K562 (cell line): ENCODE results near the gene KRT72. TPM values are rescaled to one million over a fixed set of nuclear protein-coding genes. Genes with fewer than 3 reads are reported as not detected.
A peak's percentile ranks its signal among the peaks of the same experiment; 100 is the strongest.

Experiments
- ATAC-seq: fragments of 200-7000 bp; cut with Tn5 transposase; 3 replicates; pipeline ENCODE4 v1.9.1; 2020; ENCODE audit warnings: moderate library complexity
- BruUV-seq: library from RNA; stranded (reverse); fragments of 400-500 nt; replicated peaks from 2 replicates; lab custom pipeline; 2021; lab: Mats Ljungman, UMichigan
- CTCF ChIA-PET: fragments of 300-600 bp; formaldehyde crosslinking; extraction: SDS; loops from one replicate; lab custom pipeline; 2021; ENCODE audit warnings: low intra/inter-chr PET ratio; lab: Yijun Ruan, JAX
- POLR2A ChIA-PET: fragments of 300-600, 350-650 bp; sonication (Branson Sonifier 250); formaldehyde crosslinking; extraction: SDS; loops from one replicate; lab custom pipeline; 2021; ENCODE audit warnings: antibody characterized with exemption, inconsistent platforms; lab: Yijun Ruan, JAX
- DNase-seq, 4 experiments: peaks; one replicate each; pipeline versions ENCODE4 v3.0.0 to v3.0.0-alpha.2; 2011 to 2018; ENCODE audit warnings: low spot score in 3 of 4, mixed read lengths in 3 of 4; ENCODE audit errors: extremely low read depth in 1 of 4
- FAIRE-seq: peaks from 2 replicates; lab custom pipeline; 2011; peaks lifted over from hg19 to GRCh38; lab: Jason Lieb, UNC
- H2AFZ ChIP-seq: 2 replicates; pipeline ENCODE4 v1.6.0; 2011; ENCODE audit warnings: low read depth, low read length, control low read depth, inconsistent platforms
- H3K27ac ChIP-seq: fragments of 200-600 bp; 3 replicates; pipeline ENCODE4 v1.8.0; 2011; ENCODE audit warnings: low read depth, mild to moderate bottlenecking, control low read depth, inconsistent platforms, low read length, moderate library complexity, mixed read lengths; ENCODE audit errors: extremely low read depth
- H3K27me3 ChIP-seq, 2 experiments: fragments of 300-600 bp in 1 of 2; 2 replicates in 1 of 2; 3 replicates in 1 of 2; pipeline versions ENCODE4 v1.6.0 to v1.8.0; 2011; ENCODE audit warnings: inconsistent platforms in 2 of 2, low read length in 2 of 2, mild to moderate bottlenecking in 1 of 2, mixed read lengths in 1 of 2, moderate library complexity in 1 of 2; ENCODE audit not compliant: control insufficient read depth in 2 of 2, insufficient read depth in 2 of 2
- H3K36me3 ChIP-seq: fragments of 300-600 bp; 3 replicates; pipeline ENCODE4 v1.8.0; 2011; ENCODE audit warnings: mild to moderate bottlenecking, low read length, inconsistent platforms; ENCODE audit not compliant: control insufficient read depth, insufficient read depth
- H3K4me1 ChIP-seq, 2 experiments: fragments of 200-600 bp in 1 of 2; replicated peaks in 1 of 2; 2 replicates in 1 of 2; 3 replicates in 1 of 2; pipeline versions ENCODE4 v1.5.1 to v1.8.0; 2011; ENCODE audit warnings: inconsistent platforms in 2 of 2, low read length in 2 of 2, mild to moderate bottlenecking in 1 of 2, mixed read lengths in 1 of 2, moderate library complexity in 1 of 2; ENCODE audit not compliant: control insufficient read depth in 2 of 2, insufficient read depth in 2 of 2
- H3K4me2 ChIP-seq: 2 replicates; pipeline ENCODE4 v1.6.1; 2011; ENCODE audit warnings: low read length, control low read depth, inconsistent platforms, mixed read lengths; ENCODE audit not compliant: insufficient read depth
- H3K4me3 ChIP-seq: fragments of 200-600 bp; sonication (generic), shearing (Covaris generic); 2 replicates; pipeline ENCODE4 v1.5.1; 2016; ENCODE audit warnings: control low read depth, inconsistent platforms
- H3K79me2 ChIP-seq: fragments of 200-600 bp; 3 replicates; pipeline ENCODE4 v1.8.0; 2011; ENCODE audit warnings: low read length, inconsistent platforms; ENCODE audit not compliant: control insufficient read depth, insufficient read depth
- H3K9ac ChIP-seq, 2 experiments: 2 replicates each; pipeline versions ENCODE4 v1.6.0 to v1.6.1; 2011; ENCODE audit warnings: low read depth in 2 of 2, low read length in 2 of 2, control low read depth in 1 of 2, inconsistent platforms in 1 of 2, mild to moderate bottlenecking in 1 of 2, mixed read lengths in 1 of 2; ENCODE audit not compliant: insufficient read depth in 1 of 2
- H3K9me1 ChIP-seq: one replicate; pipeline ENCODE4 v1.6.0; 2011; ENCODE audit warnings: inconsistent platforms, mild to moderate bottlenecking, low read length, moderate library complexity; ENCODE audit not compliant: control insufficient read depth, insufficient read depth
- H3K9me3 ChIP-seq: replicated peaks from 2 replicates; pipeline ENCODE4 v1.5.1; 2011; ENCODE audit warnings: low read depth, low read length, inconsistent platforms; ENCODE audit not compliant: control insufficient read depth, insufficient read depth
- H4K20me1 ChIP-seq: replicated peaks from 2 replicates; pipeline ENCODE4 v1.6.1; 2011; ENCODE audit warnings: low read length, inconsistent platforms, mixed read lengths; ENCODE audit not compliant: control insufficient read depth, insufficient read depth
- C11orf30 ChIP-seq: fragments of 450-650 bp; IDR thresholded peaks from 2 replicates; pipeline ENCODE4 v1.6.1; 2016; ENCODE audit warnings: low read depth, mild to moderate bottlenecking
- ESRRA ChIP-seq: fragments of 450-650 bp; IDR thresholded peaks from 2 replicates; pipeline ENCODE4 v1.6.1; 2014; ENCODE audit warnings: low read depth, mild to moderate bottlenecking, moderate library complexity, borderline replicate concordance
- HMBOX1 ChIP-seq: sonication (generic); IDR thresholded peaks from 2 replicates; pipeline ENCODE4 v1.6.1; 2016
- MECOM ChIP-seq: fragments of 250-450 bp; sonication (Bioruptor Pico); IDR thresholded peaks from 2 replicates; pipeline ENCODE4 v1.8.0; 2022; ENCODE audit warnings: inconsistent platforms
- SAFB2 ChIP-seq: fragments of 200-400 bp; formaldehyde crosslinking; IDR thresholded peaks from 2 replicates; pipeline ENCODE4 v1.6.1; 2018; ENCODE audit warnings: borderline replicate concordance, low read length, low read depth, moderate library complexity; ENCODE audit not compliant: severe bottlenecking
- TAF15 ChIP-seq: fragments of 200-400 bp; formaldehyde crosslinking; IDR thresholded peaks from 2 replicates; pipeline ENCODE4 v1.6.1; 2017; ENCODE audit warnings: mild to moderate bottlenecking, low read depth, low read length, moderate library complexity
- TARDBP ChIP-seq: fragments of 450-650 bp; IDR thresholded peaks from 2 replicates; pipeline ENCODE4 v1.6.1; 2016
- TEAD1 ChIP-seq, 2 experiments: fragments of 450-650 bp in 1 of 2; sonication (generic) in 1 of 2; formaldehyde crosslinking; IDR thresholded peaks; 2 replicates each; pipeline versions ENCODE4 v1.4.0 to v1.8.0; 2020 to 2022; ENCODE audit warnings: mild to moderate bottlenecking in 2 of 2, missing genetic modification reagents in 1 of 2
- ZBTB11 ChIP-seq, 3 experiments: fragments of 200-800 bp in 1 of 3; fragments of 250-450 bp in 1 of 3; fragments of 450-650 bp in 1 of 3; sonication (Bioruptor Pico) in 1 of 3; sonication (Bioruptor generic) in 1 of 3; formaldehyde crosslinking in 1 of 3; IDR thresholded peaks; 2 replicates each; pipeline versions ENCODE4 v1.6.1 to v1.8.0; 2016 to 2022; ENCODE audit warnings: mild to moderate bottlenecking in 2 of 3, missing genetic modification characterization in 2 of 3, missing compliant biosample characterization in 1 of 3, moderate library complexity in 1 of 3
- ZNF311 ChIP-seq: fragments of 250-450 bp; sonication (Bioruptor Pico); IDR thresholded peaks from 2 replicates; pipeline ENCODE4 v1.4.0; 2020; ENCODE audit warnings: mild to moderate bottlenecking, moderate library complexity
- ZNF316 ChIP-seq: fragments of 450-650 bp; IDR thresholded peaks from 2 replicates; pipeline ENCODE4 v1.6.1; 2016
- WGBS: fragments of 100-300 bp; shearing (Covaris generic); methylation state at CpG from one replicate; pipeline ENCODE4 v1.1.6; 2016; ENCODE audit warnings: low coverage, mixed read lengths; ENCODE audit not compliant: insufficient coverage; ENCODE audit errors: missing lambda C conversion rate; 5-methylcytosine and 5-hydroxymethylcytosine counted together
- in situ Hi-C: fragments of 300-500 bp; cut with MboI; formaldehyde crosslinking; loops from 4 replicates; pipeline ENCODE4 v1.15.0; 2018; ENCODE audit warnings: inconsistent platforms, mixed read lengths
- intact Hi-C: fragments of 100-400 bp; cut with micrococcal nuclease; formaldehyde crosslinking; loops from 2 replicates; pipeline ENCODE4 v1.14.2; 2022
- polyA plus RNA-seq, 8 experiments: library from polyadenylated mRNA; depleted of rRNA in 4 of 8; stranded (reverse) in 5 of 8; unstranded in 3 of 8; fragments of >200 nt; fragmentation: Nextera tagmentation in 2 of 8; fragmentation: Illumina TruSeq in 1 of 8; extraction: Ambion mirVana in 2 of 8; extraction: Trizol in 1 of 8; gene quantifications; 2 replicates each; pipeline versions ENCODE4 v1.2.1 to v1.2.3, GENCODE V29; 2011 to 2014; ENCODE audit warnings: inconsistent platforms in 1 of 8, missing spikeins in 1 of 8
- total RNA-seq, 7 experiments: library from RNA; depleted of rRNA in 6 of 7; stranded (reverse); fragments of >200 nt in 6 of 7; fragmentation: Illumina TruSeq in 2 of 7; extraction: Trizol in 2 of 7; gene quantifications; 2 replicates each; pipeline versions ENCODE4 v1.2.1 to v1.2.3, GENCODE V29; 2011 to 2021; ENCODE audit warnings: low replicate concordance in 1 of 7

Gene KRT72
- total and polyA plus RNA-seq, 9 of the 15 experiments (the other 6 are each of a cell fraction or from before 2014, with no cell fraction given) = not detected

GRCh38 chr12:52637299-52637698, 36.0 kb upstream of the KRT72 start:
- Histone ChIP-seq H3K9ac (no peak overlapping the region), H3K27me3 (no peaks in the 10 kb centered on the region), H3K79me2 (no peaks in the 10 kb centered on the region), H3K4me3 (no peak overlapping the region), H3K4me2 (no peak overlapping the region), H3K4me1 (peaks cover 4 to 19% of the 10 kb centered on the region in 2 experiments; a peak in 4 of 5 replicates), H4K20me1 (no peaks in the 10 kb centered on the region), H3K9me1 (no peaks in the 10 kb centered on the region), H2AFZ (no peak overlapping the region), H3K36me3 (no peaks in the 10 kb centered on the region), H3K9me3 (no peaks in the 10 kb centered on the region), H3K27ac (no peak overlapping the region)
- 63% methylated on average over 4 of the region's 4 CpGs for WGBS
- DNase-seq = no peak
- TF ChIP-seq ESRRA (peak; percentile 82; the same call in 1 of the 2 replicates), MECOM (CRISPR knock-in tag) (no peak), TARDBP (no peak), SAFB2 (no peak)
- intact Hi-C loops = no loop called here
- CTCF ChIA-PET = no interaction called here
- no peak for FAIRE-seq
- in situ Hi-C loops = no loop called here
- BruUV-seq = no TSS peak
- no peak for ATAC-seq
- POLR2A ChIA-PET = no interaction called here

- POLR2A ChIA-PET = interaction anchor here (0.8 to 1.0 kb wide), 3 partner anchors 11 to 24 kb away, joined by 3 read pairs; no protein-coding TSS in a partner anchor
- peak in 1 of 4 experiments; percentile 38 for DNase-seq
- Histone ChIP-seq H3K36me3 (no peaks in the 10 kb centered on the region), H3K79me2 (no peaks in the 10 kb centered on the region), H3K27me3 (no peaks in the 10 kb centered on the region), H2AFZ (no peak overlapping the region), H3K9me3 (no peaks in the 10 kb centered on the region), H4K20me1 (no peaks in the 10 kb centered on the region), H3K27ac (no peak overlapping the region), H3K4me1 (peaks cover 4 to 19% of the 10 kb centered on the region in 2 experiments; a peak in 4 of 5 replicates), H3K4me2 (no peak overlapping the region), H3K9me1 (no peaks in the 10 kb centered on the region), H3K4me3 (no peak overlapping the region), H3K9ac (no peak overlapping the region)
- in situ Hi-C loops = no loop called here
- intact Hi-C loops = no loop called here
- ATAC-seq = peak; percentile 60
- WGBS = 14% methylated on average over 5 of the region's 5 CpGs
- no peak for FAIRE-seq
- BruUV-seq = no TSS peak
- CTCF ChIA-PET = no interaction called here
- 0 out of 2 replicates have a peak, but pooled peaks have one; percentile 23 for TF ChIP-seq C11orf30
- peak; percentile 69 for TF ChIP-seq HMBOX1
- TF ChIP-seq ZNF316 = peak; percentile 70
- TF ChIP-seq ZBTB11 (CRISPR knock-in tag; IDR thresholded peaks at IDR 0.05) = no peak
- TF ChIP-seq ZNF311 (CRISPR knock-in tag) = no peak
- no peak for TF ChIP-seq TEAD1 (CRISPR knock-in tag; IDR thresholded peaks at IDR 0.05)
- TF ChIP-seq TAF15 = no peak
Measured at GRCh38 chr12:52636592-52637258, 35.5 kb upstream of the KRT72 start.
